Activated CD4-positive, alpha-beta T cell treated with anti-CD3 and anti-CD28 coated beads for 4 hours (primary cell): ENCODE results near the gene PRR23B.
"Not testable (repeated sequence)": the region's sequence is repeated elsewhere in the genome, so short reads cannot be mapped to it uniquely, and the experiment has no call there.

Experiments used
- DNase-seq, 2 donors: peaks; one replicate each; pipeline ENCODE4 v3.0.0-alpha.2; 2020

Gene PRR23B

GRCh38 chr3:139020868-139021234 lies at the start of gene PRR23B:
PRR23B (minus strand) TSS chr3:139020926; CDS start chr3:139020661, 265 bp downstream.
- DNase-seq: no peak

- no peak for DNase-seq
Measured at GRCh38 chr3:139062918-139063317, 42.2 kb upstream of the PRR23B start.

GRCh38 chr3:139052802-139053600 lies 32.3 kb upstream of the PRR23B start:
- DNase-seq: no peak

GRCh38 chr3:139044366-139045210 lies 23.9 kb upstream of the PRR23B start, which contains the start of gene PRR23C:
PRR23C (minus strand) TSS chr3:139044892; CDS start chr3:139044620, 272 bp downstream.
- DNase-seq: no peak

- DNase-seq: no peak
Measured at GRCh38 chr3:139043554-139044365, 23.0 kb upstream of the PRR23B start.

GRCh38 chr3:139037478-139037877 lies 16.8 kb upstream of the PRR23B start:
- DNase-seq: no peak

- no peak for DNase-seq
Measured at GRCh38 chr3:139032326-139033002, 11.7 kb upstream of the PRR23B start.

GRCh38 chr3:139030576-139030975 lies 9.8 kb upstream of the PRR23B start:
- DNase-seq: not testable (repeated sequence)

- no peak for DNase-seq
Measured at GRCh38 chr3:139024968-139025367, 4.2 kb upstream of the PRR23B start.

- DNase-seq: no peak
Measured at GRCh38 chr3:139020036-139020867, 474 bp downstream of the PRR23B start.

- DNase-seq: no peak
Measured at GRCh38 chr3:139016430-139017048, 4.2 kb downstream of the PRR23B start.

- DNase-seq: no peak
Measured at GRCh38 chr3:139006051-139006716, 14.5 kb downstream of the PRR23B start, which contains the start of gene PRR23A. PRR23A (minus strand) TSS chr3:139006268; CDS start chr3:139006268, 0 bp downstream.

GRCh38 chr3:139005356-139005993 lies 15.3 kb downstream of the PRR23B start:
- DNase-seq: no peak

GRCh38 chr3:138995706-138996105 lies 25.0 kb downstream of the PRR23B start:
- DNase-seq: no peak

GRCh38 chr3:138987181-138987580 lies 33.5 kb downstream of the PRR23B start:
- no peak for DNase-seq

GRCh38 chr3:138985932-138986331 lies 34.8 kb downstream of the PRR23B start:
- no peak for DNase-seq

- DNase-seq: no peak
Measured at GRCh38 chr3:138984816-138985215, 35.9 kb downstream of the PRR23B start.

GRCh38 chr3:138976047-138976446 lies 44.7 kb downstream of the PRR23B start:
- DNase-seq: no peak

GRCh38 chr3:138975351-138975750 lies 45.4 kb downstream of the PRR23B start:
- DNase-seq: no peak

GRCh38 chr3:138974462-138974861 lies 46.3 kb downstream of the PRR23B start:
- DNase-seq: no peak
